HG03175 (cell line): ENCODE measurements around the gene TNIK.

Experiments
- ATAC-seq: cut with Tn5 transposase; IDR thresholded peaks from one replicate; pipeline ENCODE4 v1.9.1; 2021; ENCODE audit warnings: mild to moderate bottlenecking, moderate library complexity; ENCODE audit not compliant: unreplicated experiment

Gene TNIK

GRCh38 chr3:171240504-171240835, 219.7 kb downstream of the TNIK start:
- ATAC-seq: no peak

- ATAC-seq: no peak
Observed at GRCh38 chr3:171239757-171240503, 220.3 kb downstream of the TNIK start.

GRCh38 chr3:171237009-171237385, 223.2 kb downstream of the TNIK start:
- no peak for ATAC-seq

GRCh38 chr3:171236265-171237008, 223.8 kb downstream of the TNIK start:
- ATAC-seq: no peak

- no peak for ATAC-seq
Observed at GRCh38 chr3:171234298-171235010, 225.8 kb downstream of the TNIK start.

- no peak for ATAC-seq
Observed at GRCh38 chr3:171231361-171231760, 228.8 kb downstream of the TNIK start.

- ATAC-seq: no peak
Observed at GRCh38 chr3:171230865-171231264, 229.3 kb downstream of the TNIK start.

- no peak for ATAC-seq
Observed at GRCh38 chr3:171229173-171229572, 231.0 kb downstream of the TNIK start.

GRCh38 chr3:171228240-171228639, 232.0 kb downstream of the TNIK start:
- no peak for ATAC-seq

- ATAC-seq: no peak
Observed at GRCh38 chr3:171227828-171228227, 232.4 kb downstream of the TNIK start.

- peak; percentile 40 for ATAC-seq
Observed at GRCh38 chr3:171227359-171227758, 232.8 kb downstream of the TNIK start.

- no peak for ATAC-seq
Observed at GRCh38 chr3:171226794-171227193, 233.4 kb downstream of the TNIK start.

GRCh38 chr3:171225708-171226107, 234.5 kb downstream of the TNIK start:
- ATAC-seq: no peak

- ATAC-seq: no peak
Observed at GRCh38 chr3:171225165-171225564, 235.0 kb downstream of the TNIK start.

GRCh38 chr3:171223396-171223795, 236.8 kb downstream of the TNIK start:
- no peak for ATAC-seq

- ATAC-seq: no peak
Observed at GRCh38 chr3:171222995-171223394, 237.2 kb downstream of the TNIK start.

GRCh38 chr3:171221597-171221996, 238.6 kb downstream of the TNIK start:
- ATAC-seq: no peak

GRCh38 chr3:171221104-171221503, 239.1 kb downstream of the TNIK start:
- ATAC-seq: no peak

- ATAC-seq: no peak
Observed at GRCh38 chr3:171219258-171219657, 240.9 kb downstream of the TNIK start.

GRCh38 chr3:171218069-171218468, 242.1 kb downstream of the TNIK start:
- no peak for ATAC-seq

GRCh38 chr3:171213907-171214306, 246.3 kb downstream of the TNIK start:
- ATAC-seq: no peak

GRCh38 chr3:171213178-171213577, 247.0 kb downstream of the TNIK start:
- no peak for ATAC-seq
